Fibroblast of lung (primary cell): ENCODE results near the gene REPS1.

ENCODE experiments used
- EZH2 ChIP-seq: IDR thresholded peaks from 2 replicates; pipeline ENCODE4 v1.5.1; 2012; ENCODE audit warnings: low read length, control low read depth, mild to moderate bottlenecking; ENCODE audit errors: missing control alignments
- TF ChIP-seq, protein P1 (sequence below), 2 donors: IDR thresholded peaks in 1 of 2; conservative IDR thresholded peaks in 1 of 2; 1 replicate in 1 of 2; 2 replicates in 1 of 2; pipeline ENCODE4 v1.5.1; 2011 to 2012; ENCODE audit warnings: low read length in 2 of 2, control low read depth in 1 of 2, inconsistent platforms in 1 of 2, low read depth in 1 of 2, mild to moderate bottlenecking in 1 of 2

DNA sequence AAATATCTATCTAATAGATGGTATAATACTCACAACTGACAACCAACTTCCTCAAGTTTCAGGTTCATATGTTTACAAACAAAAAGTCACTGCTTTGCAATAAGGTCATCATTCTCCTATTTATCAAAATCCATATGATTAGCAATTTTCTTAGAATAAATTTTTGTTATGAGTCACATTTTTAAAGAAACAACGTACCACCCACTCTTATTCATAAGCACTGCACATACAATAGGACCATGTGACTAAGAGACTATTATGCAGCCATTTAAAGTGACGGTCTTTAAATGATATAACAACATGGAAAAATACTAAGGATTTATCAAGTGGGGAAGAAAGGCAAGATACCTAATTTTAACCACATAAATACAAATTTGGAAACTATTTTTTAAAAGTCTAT is 40.0 kb downstream of the REPS1 start:
- TF ChIP-seq, protein P1, sequence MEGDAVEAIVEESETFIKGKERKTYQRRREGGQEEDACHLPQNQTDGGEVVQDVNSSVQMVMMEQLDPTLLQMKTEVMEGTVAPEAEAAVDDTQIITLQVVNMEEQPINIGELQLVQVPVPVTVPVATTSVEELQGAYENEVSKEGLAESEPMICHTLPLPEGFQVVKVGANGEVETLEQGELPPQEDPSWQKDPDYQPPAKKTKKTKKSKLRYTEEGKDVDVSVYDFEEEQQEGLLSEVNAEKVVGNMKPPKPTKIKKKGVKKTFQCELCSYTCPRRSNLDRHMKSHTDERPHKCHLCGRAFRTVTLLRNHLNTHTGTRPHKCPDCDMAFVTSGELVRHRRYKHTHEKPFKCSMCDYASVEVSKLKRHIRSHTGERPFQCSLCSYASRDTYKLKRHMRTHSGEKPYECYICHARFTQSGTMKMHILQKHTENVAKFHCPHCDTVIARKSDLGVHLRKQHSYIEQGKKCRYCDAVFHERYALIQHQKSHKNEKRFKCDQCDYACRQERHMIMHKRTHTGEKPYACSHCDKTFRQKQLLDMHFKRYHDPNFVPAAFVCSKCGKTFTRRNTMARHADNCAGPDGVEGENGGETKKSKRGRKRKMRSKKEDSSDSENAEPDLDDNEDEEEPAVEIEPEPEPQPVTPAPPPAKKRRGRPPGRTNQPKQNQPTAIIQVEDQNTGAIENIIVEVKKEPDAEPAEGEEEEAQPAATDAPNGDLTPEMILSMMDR (conservative IDR thresholded peaks at IDR 0.05 in 1 of 2, IDR thresholded peaks at IDR 0.05 in 1 of 2; ENCODE audit: low read depth in 1 of 2, low read length in 2 of 2) = no peak
- no peak for TF ChIP-seq EZH2
